Measurements from ENCODE around the gene U2AF1L4.

- TF ChIP-seq POLR2A (IDR thresholded peaks at IDR 0.05; ENCODE audit: low read length) (no peak), GATA1 (IDR thresholded peaks at IDR 0.05; ENCODE audit: low read depth, low read length) (no peak)
Observed at GRCh38 chr19:35715981-35716800, 29.0 kb downstream of the U2AF1L4 start.
